ENCODE measurements around the gene TMEM218.
A peak's percentile ranks its signal among the peaks of the same experiment; 100 is the strongest.
"Not testable (repeated sequence)": the region's sequence is repeated elsewhere in the genome, so short reads cannot be mapped to it uniquely, and the experiment has no call there.

TMEM218 gene

GRCh38 chr11:125128450-125128849 lies 17.0 kb upstream of the TMEM218 start:
- no peak for DNase-seq

GRCh38 chr11:125124618-125124992 lies 13.2 kb upstream of the TMEM218 start:
- DNase-seq: no peak

GRCh38 chr11:125123947-125124617 lies 12.7 kb upstream of the TMEM218 start:
- no peak for DNase-seq

GRCh38 chr11:125123194-125123946 lies 11.9 kb upstream of the TMEM218 start:
- no peak for DNase-seq

- no peak for DNase-seq
Measured at GRCh38 chr11:125117429-125117828, 6.0 kb upstream of the TMEM218 start.

- no peak for DNase-seq
Measured at GRCh38 chr11:125114518-125114917, 3.1 kb upstream of the TMEM218 start.

- no peak for DNase-seq
Measured at GRCh38 chr11:125112208-125112604, 780 bp upstream of the TMEM218 start.

GRCh38 chr11:125111001-125111342 lies 454 bp downstream of the TMEM218 start:
- no peak for DNase-seq

GRCh38 chr11:125110506-125110905 lies 920 bp downstream of the TMEM218 start:
- DNase-seq: no peak

- DNase-seq: no peak
Measured at GRCh38 chr11:125108469-125108868, 3.0 kb downstream of the TMEM218 start.

GRCh38 chr11:125105926-125106325 lies 5.5 kb downstream of the TMEM218 start:
- DNase-seq: no peak

- no peak for DNase-seq
Measured at GRCh38 chr11:125102510-125102909, 8.9 kb downstream of the TMEM218 start.

GRCh38 chr11:125102025-125102424 lies 9.4 kb downstream of the TMEM218 start:
- DNase-seq: no peak

GRCh38 chr11:125101596-125101995 lies 9.8 kb downstream of the TMEM218 start:
- no peak for DNase-seq

- no peak for DNase-seq
Measured at GRCh38 chr11:125100136-125100535, 11.3 kb downstream of the TMEM218 start.

- DNase-seq: no peak
Measured at GRCh38 chr11:125094731-125095130, 16.7 kb downstream of the TMEM218 start.

- no peak for DNase-seq
Measured at GRCh38 chr11:125093502-125093901, 17.9 kb downstream of the TMEM218 start.

- no peak for DNase-seq
Measured at GRCh38 chr11:125092669-125093068, 18.8 kb downstream of the TMEM218 start.

GRCh38 chr11:125091877-125092664 lies 19.4 kb downstream of the TMEM218 start:
- DNase-seq: no peak

GRCh38 chr11:125091247-125091876 lies 20.1 kb downstream of the TMEM218 start:
- peak; percentile 74 for DNase-seq

- no peak for DNase-seq
Measured at GRCh38 chr11:125090816-125091215, 20.6 kb downstream of the TMEM218 start.

GRCh38 chr11:125090151-125090550 lies 21.3 kb downstream of the TMEM218 start:
- DNase-seq: not testable (repeated sequence)

- not testable (repeated sequence) for DNase-seq
Measured at GRCh38 chr11:125089481-125089880, 21.9 kb downstream of the TMEM218 start.
